DOHH2 (cell line): ENCODE results near the gene SYNGR2.

Experiments used
- EZH2phosphoT487 ChIP-seq: fragments of 200-600 bp; sonication (generic); IDR thresholded peaks from 2 replicates; pipeline ENCODE4 v1.6.1; 2017; ENCODE audit warnings: borderline replicate concordance, mild to moderate bottlenecking, antibody characterized with exemption, low read length, moderate library complexity, mixed read lengths
- TF ChIP-seq, protein P1 (sequence below): fragments of 200-600 bp; sonication (generic); IDR thresholded peaks from one replicate; pipeline ENCODE4 v1.5.1; 2014; ENCODE audit warnings: antibody characterized with exemption, mild to moderate bottlenecking, low read depth, low read length; ENCODE audit not compliant: poor library complexity, severe bottlenecking

GRCh38 chr17:78123258-78123929 lies 45.0 kb upstream of the SYNGR2 start:
- TF ChIP-seq, protein P1, sequence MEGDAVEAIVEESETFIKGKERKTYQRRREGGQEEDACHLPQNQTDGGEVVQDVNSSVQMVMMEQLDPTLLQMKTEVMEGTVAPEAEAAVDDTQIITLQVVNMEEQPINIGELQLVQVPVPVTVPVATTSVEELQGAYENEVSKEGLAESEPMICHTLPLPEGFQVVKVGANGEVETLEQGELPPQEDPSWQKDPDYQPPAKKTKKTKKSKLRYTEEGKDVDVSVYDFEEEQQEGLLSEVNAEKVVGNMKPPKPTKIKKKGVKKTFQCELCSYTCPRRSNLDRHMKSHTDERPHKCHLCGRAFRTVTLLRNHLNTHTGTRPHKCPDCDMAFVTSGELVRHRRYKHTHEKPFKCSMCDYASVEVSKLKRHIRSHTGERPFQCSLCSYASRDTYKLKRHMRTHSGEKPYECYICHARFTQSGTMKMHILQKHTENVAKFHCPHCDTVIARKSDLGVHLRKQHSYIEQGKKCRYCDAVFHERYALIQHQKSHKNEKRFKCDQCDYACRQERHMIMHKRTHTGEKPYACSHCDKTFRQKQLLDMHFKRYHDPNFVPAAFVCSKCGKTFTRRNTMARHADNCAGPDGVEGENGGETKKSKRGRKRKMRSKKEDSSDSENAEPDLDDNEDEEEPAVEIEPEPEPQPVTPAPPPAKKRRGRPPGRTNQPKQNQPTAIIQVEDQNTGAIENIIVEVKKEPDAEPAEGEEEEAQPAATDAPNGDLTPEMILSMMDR = no peak
- TF ChIP-seq EZH2phosphoT487 = no peak
